Retina (tissue), 1 donor: ENCODE data around the gene VWCE.
A peak's percentile ranks its signal among the peaks of the same experiment; 100 is the strongest.
"Not testable (repeated sequence)": the region's sequence is repeated elsewhere in the genome, so short reads cannot be mapped to it uniquely, and the experiment has no call there.

Source experiments
- DNase-seq: peaks from one replicate; pipeline ENCODE4 v3.0.0-alpha.2; 2016

VWCE gene

DNA sequence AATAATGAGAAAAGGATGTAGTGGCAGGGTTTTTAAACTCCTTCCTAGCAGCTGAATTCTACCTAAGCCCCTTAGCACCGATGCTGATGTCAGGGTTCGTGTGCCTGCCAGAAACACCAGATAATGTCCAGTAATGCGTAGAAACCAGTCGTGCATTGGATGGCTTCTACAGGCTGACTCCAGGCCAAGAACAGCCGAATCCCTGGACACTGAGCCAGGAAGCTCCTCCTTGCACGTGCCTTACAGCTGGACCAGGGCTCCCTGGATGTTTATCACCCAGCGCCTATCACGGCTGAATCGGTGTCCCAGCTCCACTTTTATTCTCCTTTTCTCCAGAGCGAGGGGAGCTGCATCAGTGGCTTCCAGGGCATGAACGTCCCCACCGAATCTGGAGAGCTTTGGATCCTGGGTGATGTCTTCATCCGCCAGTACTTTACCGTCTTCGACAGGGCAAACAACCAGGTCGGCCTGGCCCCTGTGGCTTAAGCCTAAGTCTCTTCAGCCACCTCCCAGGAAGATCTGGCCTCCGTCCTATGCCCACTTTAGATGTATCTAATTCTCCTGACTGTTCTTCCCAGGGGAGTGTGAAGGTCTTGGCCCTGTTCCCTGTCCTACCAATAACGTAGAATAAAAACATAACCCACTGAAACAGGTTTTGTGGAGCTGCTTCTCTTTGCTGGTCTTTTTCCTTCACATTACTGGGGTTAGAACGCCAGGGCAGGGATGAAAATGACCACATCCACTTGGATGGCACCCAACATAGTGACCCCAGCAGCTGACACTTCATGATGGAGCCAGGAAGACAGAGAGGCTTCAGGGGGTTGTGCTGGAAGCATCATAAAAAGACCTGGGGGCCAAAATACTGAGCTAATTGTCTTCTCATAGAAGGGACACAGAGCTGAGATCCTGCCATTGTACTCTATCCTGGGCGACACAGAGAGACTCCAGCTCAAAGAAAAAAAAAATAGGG lies 44.0 kb downstream of the VWCE start:
- DNase-seq, result peak; percentile 8

DNA sequence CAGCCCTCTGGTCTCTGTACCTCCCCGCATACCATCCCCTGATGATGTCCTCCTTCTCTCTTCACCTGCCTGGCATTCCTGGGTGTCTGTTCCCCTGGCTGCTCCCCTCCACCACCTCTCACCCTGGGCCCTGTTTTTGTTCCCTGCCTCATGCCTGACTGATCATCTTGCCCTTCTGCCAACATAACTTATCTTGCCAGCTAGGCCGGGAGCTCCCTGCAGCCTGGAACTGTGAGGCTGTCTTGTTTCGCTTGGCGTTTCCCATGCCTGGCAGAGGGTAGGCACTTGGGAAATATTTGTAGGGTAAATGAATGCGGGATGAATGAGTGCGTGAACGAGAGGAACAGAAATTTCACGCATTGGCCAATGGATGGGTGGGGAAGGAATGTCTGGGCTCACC lies 45.9 kb downstream of the VWCE start:
- not testable (repeated sequence) for DNase-seq

DNA sequence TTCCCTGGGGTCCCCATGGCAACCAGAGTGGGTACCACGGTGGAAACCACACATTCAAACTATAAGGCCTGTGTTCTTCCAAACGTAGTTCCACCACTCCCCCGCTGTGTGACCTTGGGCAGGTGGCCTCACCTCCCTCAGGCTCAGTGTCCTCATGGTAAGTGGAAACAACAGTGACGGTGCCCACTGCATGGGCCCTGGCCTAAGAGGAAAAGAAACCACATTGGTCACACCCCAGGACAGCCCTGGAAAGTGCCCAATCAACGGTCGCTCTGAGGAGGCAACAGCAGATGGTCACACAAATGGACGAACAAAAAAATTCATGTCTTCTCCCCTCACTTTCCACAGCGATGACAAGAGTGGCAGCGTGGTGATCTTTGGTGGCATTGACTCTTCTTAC lies 47.0 kb downstream of the VWCE start:
- DNase-seq, result not testable (repeated sequence)

DNA sequence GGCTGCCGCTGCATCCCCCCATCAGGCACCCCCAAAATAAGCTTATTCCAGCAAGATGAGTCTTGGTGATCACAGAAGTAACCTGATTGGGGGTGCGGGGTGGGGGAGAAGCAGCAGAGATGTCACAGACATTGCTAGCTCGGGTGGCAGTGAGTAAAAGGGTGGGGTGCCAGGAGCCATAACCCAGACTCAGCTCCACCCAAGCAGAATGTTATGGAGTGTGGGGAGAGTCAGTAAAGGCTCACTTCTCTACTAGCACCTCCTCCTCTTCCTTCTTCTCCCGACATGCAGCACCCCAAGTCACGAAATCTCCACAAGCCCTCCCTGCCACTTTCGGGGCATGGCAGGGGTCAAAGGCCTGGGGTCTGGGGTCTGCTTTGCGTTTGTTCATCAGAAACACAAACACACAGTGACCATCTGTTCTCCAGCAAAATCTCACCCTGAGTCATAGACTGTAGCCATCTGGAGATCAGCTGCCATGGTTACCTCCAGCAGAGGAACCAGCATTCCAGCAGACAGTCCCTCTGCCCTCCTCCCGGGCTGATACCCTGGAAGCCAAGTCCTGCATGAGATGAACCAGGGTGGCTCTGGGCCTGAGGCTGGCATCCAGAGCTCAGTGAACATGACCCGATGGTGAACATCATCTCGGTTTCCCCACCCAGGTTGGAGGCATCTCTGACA lies 49.7 kb downstream of the VWCE start:
- DNase-seq, result not testable (repeated sequence)

DNA sequence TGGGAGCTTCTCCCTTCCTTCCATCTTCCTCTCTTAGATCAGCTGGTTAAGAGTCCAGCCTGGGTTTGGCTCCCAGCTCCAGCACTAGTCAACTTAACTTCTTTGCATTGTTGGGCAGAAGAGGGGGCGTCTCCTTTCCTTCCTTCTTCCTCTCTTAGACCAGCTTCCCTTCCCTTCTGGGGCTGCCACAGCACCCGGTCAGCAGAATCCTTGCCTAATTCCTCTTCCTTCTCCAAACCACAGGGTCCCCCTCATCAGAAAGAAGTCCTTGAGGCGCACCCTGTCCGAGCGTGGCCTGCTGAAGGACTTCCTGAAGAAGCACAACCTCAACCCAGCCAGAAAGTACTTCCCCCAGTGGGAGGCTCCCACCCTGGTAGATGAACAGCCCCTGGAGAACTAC lies 53.6 kb downstream of the VWCE start:
- not testable (repeated sequence) for DNase-seq

DNA sequence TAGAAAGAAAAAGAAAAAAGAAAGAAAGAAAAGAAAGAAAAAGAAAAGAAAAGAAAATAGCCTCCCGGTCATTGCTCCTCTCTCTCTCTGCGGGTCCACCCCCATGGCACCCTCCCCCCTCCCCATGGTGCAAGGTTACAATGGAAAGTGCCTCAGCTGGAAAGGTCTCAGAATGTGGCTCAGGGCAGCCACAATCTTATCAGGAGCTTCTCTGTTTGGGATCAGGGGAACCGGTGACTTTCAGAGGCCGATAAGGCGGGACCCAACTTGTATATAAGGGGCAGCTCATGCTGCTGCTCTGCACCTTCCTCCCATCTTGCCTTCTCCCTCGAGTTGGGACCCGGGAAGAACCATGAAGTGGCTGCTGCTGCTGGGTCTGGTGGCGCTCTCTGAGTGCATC lies 54.2 kb downstream of the VWCE start, which contains the start of gene PGA5:
Gene PGA5, plus strand, starts transcription at position 301 of the 400 bp plus-strand sequence. Its CDS starts 52 bp downstream, at position 353.
- DNase-seq, result not testable (repeated sequence)

DNA sequence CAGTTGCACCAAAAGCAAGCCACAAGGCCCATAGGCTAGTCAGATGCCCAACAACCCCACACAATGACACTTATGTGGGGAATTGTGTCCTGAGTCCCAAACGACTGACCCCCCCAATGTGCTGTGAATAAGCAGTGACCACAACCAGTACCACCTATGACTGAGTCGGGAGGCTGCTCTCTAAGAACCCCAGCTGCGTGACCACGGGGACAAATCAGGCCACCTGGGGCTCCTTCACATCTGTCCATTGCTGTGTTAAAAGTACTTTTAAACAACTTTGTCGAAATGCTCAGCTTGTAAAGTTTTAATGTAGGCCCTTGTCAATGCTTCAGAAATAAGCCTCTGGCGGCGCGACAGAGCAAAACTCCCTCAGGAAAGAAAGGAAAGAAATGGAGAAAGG lies 54.8 kb downstream of the VWCE start:
- DNase-seq, result not testable (repeated sequence)

DNA sequence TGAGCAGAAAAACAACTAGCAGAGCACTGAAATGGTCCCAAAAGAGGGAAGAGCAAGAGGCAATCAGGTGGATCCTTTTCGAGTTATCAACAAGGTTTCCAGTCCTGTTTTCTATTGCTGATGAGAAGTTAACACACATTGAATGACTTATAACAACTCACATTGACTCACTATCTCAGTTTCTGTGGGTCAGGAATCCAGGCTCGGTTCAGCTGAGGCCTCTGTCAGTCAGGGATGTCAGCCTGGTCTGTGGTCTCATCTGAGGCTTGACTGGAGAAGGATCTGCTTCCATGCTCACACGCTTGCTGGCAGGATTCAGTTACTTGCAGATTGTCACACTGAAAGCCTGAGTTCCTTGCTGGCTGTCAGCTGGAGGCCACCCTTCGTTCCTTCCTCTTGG lies 58.0 kb downstream of the VWCE start:
- DNase-seq, result not testable (repeated sequence)

DNA sequence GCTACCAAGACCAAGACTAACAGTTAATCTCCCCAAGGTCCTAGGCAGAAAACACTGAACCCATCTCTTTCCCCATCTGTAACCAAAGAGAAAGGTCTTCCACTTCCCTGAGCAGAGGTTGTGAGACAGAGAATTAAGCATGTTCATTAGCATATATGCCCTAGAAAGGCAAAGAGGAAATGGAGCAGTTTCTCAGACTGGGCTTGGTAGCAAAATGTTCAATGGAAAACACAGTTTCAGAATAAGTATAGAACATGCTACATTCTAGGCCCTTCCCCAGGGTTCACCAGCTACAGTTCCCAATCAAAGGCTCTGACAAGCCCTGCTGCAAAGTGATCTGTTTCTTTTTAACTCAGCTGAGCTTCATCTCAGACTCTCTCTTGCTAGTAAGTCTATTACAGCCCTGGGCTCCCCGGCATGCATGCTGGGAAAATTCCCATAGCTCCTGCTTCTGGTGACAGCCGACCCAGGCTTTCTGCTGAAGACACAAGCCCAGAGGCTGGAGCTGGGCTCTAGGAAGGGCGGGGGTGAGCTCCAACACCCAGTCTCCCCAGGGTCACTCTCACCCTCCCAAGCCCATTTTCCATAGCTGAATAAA lies 62.5 kb downstream of the VWCE start:
- not testable (repeated sequence) for DNase-seq

DNA sequence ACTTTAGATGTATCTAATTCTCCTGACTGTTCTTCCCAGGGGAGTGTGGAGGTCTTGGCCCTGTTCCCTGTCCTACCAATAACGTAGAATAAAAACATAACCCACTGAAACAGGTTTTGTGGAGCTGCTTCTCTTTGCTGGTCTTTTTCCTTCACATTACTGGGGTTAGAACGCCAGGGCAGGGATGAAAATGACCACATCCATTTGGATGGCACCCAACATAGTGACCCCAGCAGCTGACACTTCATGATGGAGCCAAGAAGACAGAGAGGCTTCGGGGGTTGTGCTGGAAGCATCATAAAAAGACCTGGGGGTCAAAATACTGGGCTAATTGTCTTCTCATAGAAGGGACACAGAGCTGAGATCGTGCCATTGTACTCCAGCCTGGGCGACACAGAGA lies 63.5 kb downstream of the VWCE start:
- DNase-seq, result not testable (repeated sequence)

DNA sequence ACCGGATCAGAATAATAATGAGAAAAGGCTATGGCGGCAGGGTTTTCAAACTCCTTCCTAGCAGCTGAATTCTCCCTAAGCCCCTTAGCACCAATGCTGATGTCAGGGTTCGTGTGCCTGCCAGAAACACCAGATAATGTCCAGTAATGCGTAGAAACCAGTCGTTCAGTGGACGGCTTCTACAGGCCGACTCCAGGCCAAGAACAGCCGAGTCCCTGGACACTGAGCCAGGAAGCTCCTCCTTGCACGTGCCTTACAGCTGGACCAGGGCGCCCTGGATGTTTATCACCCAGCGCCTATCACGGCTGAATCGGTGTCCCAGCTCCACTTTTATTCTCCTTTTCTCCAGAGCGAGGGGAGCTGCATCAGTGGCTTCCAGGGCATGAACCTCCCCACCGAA lies 64.1 kb downstream of the VWCE start:
- DNase-seq, result not testable (repeated sequence)

DNA sequence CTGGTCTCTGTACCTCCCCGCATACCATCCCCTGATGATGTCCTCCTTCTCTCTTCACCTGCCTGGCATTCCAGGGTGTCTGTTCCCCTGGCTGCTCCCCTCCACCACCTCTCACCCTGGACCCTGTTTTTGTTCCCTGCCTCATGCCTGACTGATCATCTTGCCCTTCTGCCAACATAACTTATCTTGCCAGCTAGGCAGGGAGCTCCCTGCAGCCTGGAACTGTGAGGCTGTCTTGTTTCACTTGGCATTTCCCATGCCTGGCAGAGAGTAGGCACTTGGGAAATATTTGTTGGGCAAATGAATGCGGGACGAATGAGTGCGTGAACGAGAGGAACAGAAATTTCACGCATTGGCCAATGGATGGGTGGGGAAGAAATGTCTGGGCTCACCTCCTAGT lies 65.7 kb downstream of the VWCE start:
- not testable (repeated sequence) for DNase-seq

DNA sequence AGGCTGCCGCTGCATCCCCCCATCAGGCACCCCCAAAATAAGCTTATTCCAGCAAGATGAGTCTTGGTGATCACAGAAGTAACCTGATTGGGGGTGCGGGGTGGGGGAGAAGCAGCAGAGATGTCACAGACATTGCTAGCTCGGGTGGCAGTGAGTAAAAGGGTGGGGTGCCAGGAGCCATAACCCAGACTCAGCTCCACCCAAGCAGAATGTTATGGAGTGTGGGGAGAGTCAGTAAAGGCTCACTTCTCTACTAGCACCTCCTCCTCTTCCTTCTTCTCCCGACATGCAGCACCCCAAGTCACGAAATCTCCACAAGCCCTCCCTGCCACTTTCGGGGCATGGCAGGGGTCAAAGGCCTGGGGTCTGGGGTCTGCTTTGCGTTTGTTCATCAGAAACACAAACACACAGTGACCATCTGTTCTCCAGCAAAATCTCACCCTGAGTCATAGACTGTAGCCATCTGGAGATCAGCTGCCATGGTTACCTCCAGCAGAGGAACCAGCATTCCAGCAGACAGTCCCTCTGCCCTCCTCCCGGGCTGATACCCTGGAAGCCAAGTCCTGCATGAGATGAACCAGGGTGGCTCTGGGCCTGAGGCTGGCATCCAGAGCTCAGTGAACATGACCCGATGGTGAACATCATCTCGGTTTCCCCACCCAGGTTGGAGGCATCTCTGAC lies 68.5 kb downstream of the VWCE start:
- DNase-seq, result not testable (repeated sequence)

DNA sequence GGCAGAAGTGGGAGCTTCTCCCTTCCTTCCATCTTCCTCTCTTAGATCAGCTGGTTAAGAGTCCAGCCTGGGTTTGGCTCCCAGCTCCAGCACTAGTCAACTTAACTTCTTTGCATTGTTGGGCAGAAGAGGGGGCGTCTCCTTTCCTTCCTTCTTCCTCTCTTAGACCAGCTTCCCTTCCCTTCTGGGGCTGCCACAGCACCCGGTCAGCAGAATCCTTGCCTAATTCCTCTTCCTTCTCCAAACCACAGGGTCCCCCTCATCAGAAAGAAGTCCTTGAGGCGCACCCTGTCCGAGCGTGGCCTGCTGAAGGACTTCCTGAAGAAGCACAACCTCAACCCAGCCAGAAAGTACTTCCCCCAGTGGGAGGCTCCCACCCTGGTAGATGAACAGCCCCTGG lies 72.4 kb downstream of the VWCE start:
- not testable (repeated sequence) for DNase-seq

DNA sequence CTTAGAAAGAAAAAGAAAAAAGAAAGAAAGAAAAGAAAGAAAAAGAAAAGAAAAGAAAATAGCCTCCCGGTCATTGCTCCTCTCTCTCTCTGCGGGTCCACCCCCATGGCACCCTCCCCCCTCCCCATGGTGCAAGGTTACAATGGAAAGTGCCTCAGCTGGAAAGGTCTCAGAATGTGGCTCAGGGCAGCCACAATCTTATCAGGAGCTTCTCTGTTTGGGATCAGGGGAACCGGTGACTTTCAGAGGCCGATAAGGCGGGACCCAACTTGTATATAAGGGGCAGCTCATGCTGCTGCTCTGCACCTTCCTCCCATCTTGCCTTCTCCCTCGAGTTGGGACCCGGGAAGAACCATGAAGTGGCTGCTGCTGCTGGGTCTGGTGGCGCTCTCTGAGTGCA lies 73.1 kb downstream of the VWCE start, which contains the start of gene PGA4:
Gene PGA4, plus strand, starts transcription at position 301 of the 400 bp plus-strand sequence. Its CDS starts 54 bp downstream, at position 355.
- DNase-seq, result not testable (repeated sequence)

DNA sequence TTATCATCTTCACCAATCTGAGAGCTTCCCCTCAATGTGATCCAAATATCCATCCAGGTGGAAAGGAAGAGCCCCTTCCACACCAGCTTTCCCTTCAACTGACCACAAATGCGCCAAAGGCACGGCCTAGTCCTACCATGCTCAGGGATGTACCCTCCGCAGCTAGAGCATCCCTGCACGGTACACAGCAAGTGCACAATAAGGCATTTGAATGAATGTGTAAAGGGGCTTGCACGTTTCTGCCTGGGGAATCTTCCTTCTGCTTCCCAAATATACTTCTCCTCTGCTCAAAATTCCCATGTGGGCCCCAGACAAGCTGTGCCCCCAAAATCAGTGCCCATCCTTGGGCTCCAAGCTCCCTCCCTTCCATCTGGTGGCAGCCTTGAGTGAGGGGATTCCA lies 76.1 kb downstream of the VWCE start:
- not testable (repeated sequence) for DNase-seq

DNA sequence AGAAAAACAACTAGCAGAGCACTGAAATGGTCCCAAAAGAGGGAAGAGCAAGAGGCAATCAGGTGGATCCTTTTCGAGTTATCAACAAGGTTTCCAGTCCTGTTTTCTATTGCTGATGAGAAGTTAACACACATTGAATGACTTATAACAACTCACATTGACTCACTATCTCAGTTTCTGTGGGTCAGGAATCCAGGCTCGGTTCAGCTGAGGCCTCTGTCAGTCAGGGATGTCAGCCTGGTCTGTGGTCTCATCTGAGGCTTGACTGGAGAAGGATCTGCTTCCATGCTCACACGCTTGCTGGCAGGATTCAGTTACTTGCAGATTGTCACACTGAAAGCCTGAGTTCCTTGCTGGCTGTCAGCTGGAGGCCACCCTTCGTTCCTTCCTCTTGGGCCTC lies 76.8 kb downstream of the VWCE start:
- DNase-seq, result not testable (repeated sequence)

DNA sequence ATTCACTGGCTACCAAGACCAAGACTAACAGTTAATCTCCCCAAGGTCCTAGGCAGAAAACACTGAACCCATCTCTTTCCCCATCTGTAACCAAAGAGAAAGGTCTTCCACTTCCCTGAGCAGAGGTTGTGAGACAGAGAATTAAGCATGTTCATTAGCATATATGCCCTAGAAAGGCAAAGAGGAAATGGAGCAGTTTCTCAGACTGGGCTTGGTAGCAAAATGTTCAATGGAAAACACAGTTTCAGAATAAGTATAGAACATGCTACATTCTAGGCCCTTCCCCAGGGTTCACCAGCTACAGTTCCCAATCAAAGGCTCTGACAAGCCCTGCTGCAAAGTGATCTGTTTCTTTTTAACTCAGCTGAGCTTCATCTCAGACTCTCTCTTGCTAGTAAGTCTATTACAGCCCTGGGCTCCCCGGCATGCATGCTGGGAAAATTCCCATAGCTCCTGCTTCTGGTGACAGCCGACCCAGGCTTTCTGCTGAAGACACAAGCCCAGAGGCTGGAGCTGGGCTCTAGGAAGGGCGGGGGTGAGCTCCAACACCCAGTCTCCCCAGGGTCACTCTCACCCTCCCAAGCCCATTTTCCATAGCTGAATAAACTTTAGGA lies 81.3 kb downstream of the VWCE start:
- DNase-seq, result not testable (repeated sequence)

DNA sequence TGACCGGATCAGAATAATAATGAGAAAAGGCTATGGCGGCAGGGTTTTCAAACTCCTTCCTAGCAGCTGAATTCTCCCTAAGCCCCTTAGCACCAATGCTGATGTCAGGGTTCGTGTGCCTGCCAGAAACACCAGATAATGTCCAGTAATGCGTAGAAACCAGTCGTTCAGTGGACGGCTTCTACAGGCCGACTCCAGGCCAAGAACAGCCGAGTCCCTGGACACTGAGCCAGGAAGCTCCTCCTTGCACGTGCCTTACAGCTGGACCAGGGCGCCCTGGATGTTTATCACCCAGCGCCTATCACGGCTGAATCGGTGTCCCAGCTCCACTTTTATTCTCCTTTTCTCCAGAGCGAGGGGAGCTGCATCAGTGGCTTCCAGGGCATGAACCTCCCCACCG lies 82.9 kb downstream of the VWCE start:
- DNase-seq, result not testable (repeated sequence)

DNA sequence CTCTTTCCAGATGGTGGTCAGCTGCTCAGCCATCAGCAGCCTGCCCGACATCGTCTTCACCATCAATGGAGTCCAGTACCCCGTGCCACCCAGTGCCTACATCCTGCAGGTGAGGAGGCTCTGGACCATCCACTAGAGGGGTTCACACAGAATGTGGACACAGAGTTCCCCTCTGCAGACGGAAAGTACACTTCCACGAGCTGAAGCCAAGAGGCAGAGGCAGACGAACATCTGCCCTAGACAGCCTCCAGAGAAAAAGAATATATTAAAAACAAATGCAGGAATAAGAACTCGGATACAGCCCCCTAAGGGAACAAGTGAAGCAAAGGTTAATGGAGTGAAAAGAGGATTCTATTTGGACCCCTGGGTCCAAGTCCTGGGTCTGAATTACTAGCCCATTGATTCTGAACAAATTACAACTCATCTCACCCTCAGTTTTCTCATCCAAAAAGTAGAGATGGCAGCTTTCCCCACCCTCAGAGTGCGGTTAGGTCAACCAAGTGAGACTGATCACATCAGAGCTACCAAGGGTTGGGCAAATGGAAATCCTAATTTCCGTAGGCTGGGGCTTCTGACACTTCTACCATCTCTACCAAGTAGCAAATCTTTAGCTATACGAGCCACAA lies 83.7 kb downstream of the VWCE start:
- DNase-seq, result not testable (repeated sequence)

DNA sequence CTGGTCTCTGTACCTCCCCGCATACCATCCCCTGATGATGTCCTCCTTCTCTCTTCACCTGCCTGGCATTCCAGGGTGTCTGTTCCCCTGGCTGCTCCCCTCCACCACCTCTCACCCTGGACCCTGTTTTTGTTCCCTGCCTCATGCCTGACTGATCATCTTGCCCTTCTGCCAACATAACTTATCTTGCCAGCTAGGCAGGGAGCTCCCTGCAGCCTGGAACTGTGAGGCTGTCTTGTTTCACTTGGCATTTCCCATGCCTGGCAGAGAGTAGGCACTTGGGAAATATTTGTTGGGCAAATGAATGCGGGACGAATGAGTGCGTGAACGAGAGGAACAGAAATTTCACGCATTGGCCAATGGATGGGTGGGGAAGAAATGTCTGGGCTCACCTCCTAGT lies 84.5 kb downstream of the VWCE start:
- DNase-seq, result not testable (repeated sequence)
